Large intestine (tissue), 3 donors: ENCODE data around the gene DLEU7. TPM values are rescaled to one million over a fixed set of nuclear protein-coding genes. Genes with fewer than 3 reads are reported as not detected.

ENCODE experiments used
- DNase-seq, 2 donors: peaks; one replicate each; pipeline versions ENCODE4 v3.0.0 to v3.0.0-alpha.2; 2013
- H3K27ac ChIP-seq: one replicate; pipeline ENCODE4 v1.5.1; 2013; ENCODE audit warnings: low read length
- H3K27me3 ChIP-seq: 2 replicates; pipeline ENCODE4 v1.6.1; 2013; ENCODE audit warnings: low read length; ENCODE audit not compliant: control insufficient read depth, insufficient read depth
- H3K36me3 ChIP-seq: 2 replicates; pipeline ENCODE4 v1.6.1; 2013; ENCODE audit warnings: low read length; ENCODE audit not compliant: control insufficient read depth, insufficient read depth
- H3K4me1 ChIP-seq: one replicate; pipeline ENCODE4 v1.6.1; 2013; ENCODE audit warnings: low read length; ENCODE audit not compliant: control insufficient read depth, insufficient read depth
- H3K4me3 ChIP-seq: one replicate; pipeline ENCODE4 v1.5.1; 2013; ENCODE audit warnings: low read length
- H3K9me3 ChIP-seq: one replicate; pipeline ENCODE4 v1.6.1; 2013; ENCODE audit warnings: mild to moderate bottlenecking, low read depth, low read length, moderate library complexity; ENCODE audit not compliant: control insufficient read depth
- WGBS: methylation state at CpG from one replicate; pipeline ENCODE4 v1.1.5; 2013; ENCODE audit warnings: low lambda C conversion rate; ENCODE audit not compliant: insufficient coverage; 5-methylcytosine and 5-hydroxymethylcytosine counted together
- polyA plus RNA-seq: library from polyadenylated mRNA; unstranded; fragments of 120-200 nt; gene quantifications from one replicate; pipeline ENCODE4 v1.2.1, GENCODE V29; 2013

The DLEU7 gene
- polyA plus RNA-seq, 1 donor = 0.69 TPM

DNA sequence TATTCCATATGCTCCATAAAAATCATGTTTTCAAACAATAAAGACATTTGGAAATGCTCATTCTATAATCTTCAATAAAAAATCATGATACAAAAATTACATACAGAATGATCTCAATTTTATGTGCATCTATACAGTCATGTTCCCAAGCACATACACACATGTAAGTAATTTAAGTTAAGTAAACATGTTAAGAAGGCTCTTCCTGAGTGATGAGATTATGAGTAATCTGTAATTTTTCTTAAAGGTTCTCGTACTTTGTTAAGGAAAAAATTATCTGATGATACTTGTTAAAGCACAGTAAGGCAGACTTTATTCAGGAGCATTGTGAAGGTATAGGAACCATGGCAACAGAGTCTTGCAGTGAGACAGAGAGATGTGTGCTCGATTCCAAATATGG is 30.0 kb upstream of the DLEU7 start:
- 40% methylated on average over 1 of the region's 2 CpGs for WGBS
- Histone ChIP-seq H3K4me1 (no peaks in the 10 kb centered on the region), H3K27me3 (no peaks in the 10 kb centered on the region), H3K36me3 (no peaks in the 10 kb centered on the region), H3K4me3 (no peak overlapping the region), H3K9me3 (no peaks in the 10 kb centered on the region), H3K27ac (no peak overlapping the region)
- no peak for DNase-seq

DNA sequence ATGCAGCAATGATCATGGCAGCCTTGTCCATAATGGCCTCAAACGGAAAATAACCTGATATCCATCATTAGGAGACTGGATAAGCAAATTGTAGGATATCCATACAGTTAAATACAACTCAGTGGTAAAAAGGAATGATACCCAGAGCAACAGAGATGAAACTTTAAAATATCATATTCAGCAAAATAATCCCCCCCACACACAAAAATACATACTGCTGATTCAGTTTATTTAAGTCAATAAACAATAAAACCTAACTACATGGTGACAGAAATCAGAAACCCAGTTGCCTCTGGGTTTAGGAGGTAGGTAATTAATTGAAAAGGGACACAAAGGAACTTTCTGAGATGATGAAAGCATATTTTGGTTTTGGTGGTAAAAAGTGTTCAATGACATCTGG is 27.9 kb upstream of the DLEU7 start:
- Histone ChIP-seq H3K9me3 (no peaks in the 10 kb centered on the region), H3K4me1 (no peaks in the 10 kb centered on the region), H3K36me3 (no peaks in the 10 kb centered on the region), H3K27ac (no peak overlapping the region), H3K27me3 (peaks cover 2% of the 10 kb centered on the region), H3K4me3 (no peak overlapping the region)
- whole genome bisulfite sequencing = no CpG with 5 or more reads among the region's 1 CpG
- DNase-seq = no peak

- Histone ChIP-seq H3K9me3 (no peaks in the 10 kb centered on the region), H3K4me3 (no peak overlapping the region), H3K27me3 (peaks cover 2% of the 10 kb centered on the region), H3K36me3 (no peaks in the 10 kb centered on the region), H3K27ac (no peak overlapping the region), H3K4me1 (no peaks in the 10 kb centered on the region)
- no CpG with 5 or more reads among the region's 3 CpGs for WGBS
- DNase-seq = no peak
Measured at GRCh38 chr13:50867637-50867945, 24.1 kb upstream of the DLEU7 start.

GRCh38 chr13:50866817-50867636 is 23.5 kb upstream of the DLEU7 start:
- Histone ChIP-seq H3K4me1 (no peaks in the 10 kb centered on the region), H3K27me3 (peaks cover 2% of the 10 kb centered on the region), H3K36me3 (no peaks in the 10 kb centered on the region), H3K27ac (no peak overlapping the region), H3K9me3 (no peaks in the 10 kb centered on the region), H3K4me3 (no peak overlapping the region)
- WGBS = 94% methylated on average over 1 of the region's 2 CpGs
- no peak for DNase-seq

GRCh38 chr13:50864492-50864891 is 21.0 kb upstream of the DLEU7 start:
- Histone ChIP-seq H3K36me3 (no peaks in the 10 kb centered on the region), H3K27me3 (peaks cover 2% of the 10 kb centered on the region), H3K27ac (no peak overlapping the region), H3K9me3 (no peaks in the 10 kb centered on the region), H3K4me1 (no peaks in the 10 kb centered on the region), H3K4me3 (no peak overlapping the region)
- no peak for DNase-seq
- 100% methylated on average over 1 of the region's 1 CpG for WGBS

DNA sequence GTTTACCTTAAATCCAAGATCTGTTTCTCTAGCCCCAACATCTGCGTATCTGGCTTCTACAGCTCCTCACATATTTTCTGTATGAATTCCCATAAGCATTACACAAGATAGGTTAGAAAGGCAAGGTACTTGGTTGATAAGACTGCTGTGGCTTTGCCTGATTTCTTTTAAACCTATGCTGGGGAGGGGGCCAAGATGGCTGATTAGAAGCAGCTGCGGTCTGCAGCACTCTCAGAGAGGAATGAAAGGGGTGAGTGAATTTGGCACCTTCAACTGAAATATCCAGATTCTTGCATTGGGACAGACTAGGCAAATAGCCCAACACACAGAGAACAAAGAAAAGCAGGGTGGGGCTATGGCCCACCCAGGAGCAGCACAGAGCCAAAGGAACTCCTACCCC is 12.2 kb upstream of the DLEU7 start:
- H3K36me3 ChIP-seq = no peaks in the 10 kb centered on the region
- H3K27me3 ChIP-seq = no peaks in the 10 kb centered on the region
- no peak for DNase-seq
- H3K9me3 ChIP-seq = peaks cover 3% of the 10 kb centered on the region
- no peak overlapping the region for H3K27ac ChIP-seq
- no peak overlapping the region for H3K4me3 ChIP-seq
- WGBS = no CpG with 5 or more reads among the region's 2 CpGs
- H3K4me1 ChIP-seq = no peaks in the 10 kb centered on the region

DNA sequence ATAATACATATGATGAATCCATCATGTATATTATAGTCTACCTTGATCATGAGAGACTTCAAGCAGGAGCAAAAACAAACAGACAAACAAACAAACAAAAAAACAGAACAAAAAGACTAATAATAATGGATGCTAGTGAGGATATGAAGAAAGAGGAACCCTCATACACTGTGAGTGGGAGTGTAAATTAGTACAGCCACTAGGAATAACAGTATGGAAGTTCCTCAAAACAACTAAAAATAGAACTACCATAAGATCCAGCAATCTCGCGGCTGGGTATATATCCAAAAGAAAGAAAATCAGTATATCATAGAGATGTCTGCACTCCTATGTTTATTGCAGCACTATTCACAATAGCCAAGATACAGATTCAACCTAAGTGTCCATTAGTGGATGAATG is 7.0 kb upstream of the DLEU7 start:
- Histone ChIP-seq H3K4me3 (no peak overlapping the region), H3K36me3 (no peaks in the 10 kb centered on the region), H3K27ac (no peak overlapping the region), H3K4me1 (no peaks in the 10 kb centered on the region), H3K27me3 (peaks cover 2% of the 10 kb centered on the region), H3K9me3 (no peaks in the 10 kb centered on the region)
- DNase-seq = no peak
- no CpG with 5 or more reads among the region's 2 CpGs for WGBS

GRCh38 chr13:50847501-50847900 is 4.0 kb upstream of the DLEU7 start:
- H3K4me3 ChIP-seq = no peak overlapping the region
- peaks cover 4% of the 10 kb centered on the region for H3K4me1 ChIP-seq
- H3K9me3 ChIP-seq = no peaks in the 10 kb centered on the region
- H3K27me3 ChIP-seq = peaks cover 17% of the 10 kb centered on the region
- H3K36me3 ChIP-seq = no peaks in the 10 kb centered on the region
- H3K27ac ChIP-seq = no peak overlapping the region
- WGBS = 80% methylated on average over 2 of the region's 5 CpGs
- no peak for DNase-seq

DNA sequence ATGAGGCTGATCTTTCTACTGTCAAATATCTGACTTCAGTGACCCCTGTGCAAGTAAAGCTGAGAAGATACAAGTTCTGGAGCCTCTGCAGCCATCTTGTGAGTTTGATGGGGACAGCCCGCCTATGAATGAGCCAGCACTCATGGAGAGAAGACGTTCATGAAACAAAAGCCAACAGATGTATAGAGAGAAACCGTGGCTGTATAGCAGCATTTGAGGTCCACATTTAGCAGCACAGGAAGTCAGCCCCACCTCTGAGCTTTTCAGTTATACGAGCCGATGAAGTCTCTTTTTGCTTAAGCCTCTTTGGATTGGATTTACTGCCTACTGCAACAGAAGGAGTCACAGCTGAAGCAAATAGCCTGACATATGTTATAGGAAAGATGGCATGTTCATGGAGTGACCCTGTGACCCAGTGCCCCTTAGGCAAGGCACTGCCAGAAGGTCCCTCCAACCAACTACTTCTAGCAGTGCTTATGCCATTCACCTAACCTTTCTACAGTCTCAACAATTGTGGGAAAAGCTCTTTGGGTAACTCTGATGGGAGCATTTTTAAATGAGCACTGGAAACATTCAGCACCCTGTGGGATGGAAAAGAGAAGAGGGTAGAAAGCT is 3.5 kb upstream of the DLEU7 start:
- no peaks in the 10 kb centered on the region for H3K36me3 ChIP-seq
- no peak overlapping the region for H3K4me3 ChIP-seq
- DNase-seq = no peak
- peaks cover 22% of the 10 kb centered on the region for H3K27me3 ChIP-seq
- H3K4me1 ChIP-seq = peaks cover 4% of the 10 kb centered on the region
- no peaks in the 10 kb centered on the region for H3K9me3 ChIP-seq
- WGBS = no CpG with 5 or more reads among the region's 5 CpGs
- no peak overlapping the region for H3K27ac ChIP-seq

DNA sequence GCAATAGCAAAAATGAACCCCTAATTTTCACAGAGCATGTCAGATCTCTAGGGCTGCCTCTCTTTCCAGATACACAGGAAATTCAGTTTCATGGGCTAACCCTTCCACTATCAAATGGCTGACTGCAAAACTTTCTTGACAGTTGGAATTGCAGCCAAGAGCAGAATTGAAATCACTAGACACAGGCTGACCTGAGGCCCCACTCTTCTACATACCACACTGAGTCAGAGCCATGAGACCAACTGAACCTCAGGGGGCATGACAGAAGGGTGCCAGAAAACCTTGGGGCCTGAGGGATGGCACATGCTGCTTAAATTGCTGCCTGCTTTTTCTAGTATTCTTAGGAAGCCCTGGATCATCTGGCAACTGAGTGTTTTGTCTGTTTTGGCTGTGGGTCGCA is 1.7 kb upstream of the DLEU7 start:
- Histone ChIP-seq H3K36me3 (no peaks in the 10 kb centered on the region), H3K9me3 (no peaks in the 10 kb centered on the region), H3K4me1 (peaks cover 4% of the 10 kb centered on the region), H3K4me3 (no peak overlapping the region), H3K27ac (no peak overlapping the region), H3K27me3 (peaks cover 22% of the 10 kb centered on the region)
- no peak for DNase-seq
- WGBS = no CpG with 5 or more reads among the region's 1 CpG
